Measurements from ENCODE around the gene NANS. TPM values are rescaled to one million over a fixed set of nuclear protein-coding genes. Genes with fewer than 3 reads are reported as not detected.
"Not testable (repeated sequence)": the region's sequence is repeated elsewhere in the genome, so short reads cannot be mapped to it uniquely, and the experiment has no call there.

NANS gene
- polyA plus RNA-seq, 1 experiment = 111 TPM

GRCh38 chr9:98070704-98071103, 14.2 kb downstream of the NANS start:
- DNase-seq (ENCODE audit: low read depth, low spot score) = no peak
- POLR2A ChIA-PET = no interaction called here
- Histone ChIP-seq H3K27ac (ENCODE audit: low read depth, low read length) (no peak overlapping the region), H3K9me3 (ENCODE audit: control insufficient read depth, insufficient read depth, low read length) (no peaks in the 10 kb centered on the region), H3K27me3 (ENCODE audit: control insufficient read depth, insufficient read depth, low read length) (no peaks in the 10 kb centered on the region), H3K4me3 (ENCODE audit: low read depth, low read length) (no peak overlapping the region)
- CTCF ChIA-PET = no interaction called here
- no peak for TF ChIP-seq CTCF (IDR thresholded peaks at IDR 0.05; ENCODE audit: low read depth, low read length)

GRCh38 chr9:98071737-98072136, 15.2 kb downstream of the NANS start:
- ChIA-PET POLR2A (no interaction called here), CTCF (interaction anchor here (1.0 to 1.4 kb wide), 3 partner anchors 14 to 149 kb away, joined by 3 read pairs; no protein-coding TSS in a partner anchor)

GRCh38 chr9:98074115-98074990, 17.8 kb downstream of the NANS start:
- ChIA-PET POLR2A (no interaction called here), CTCF (interaction anchor here (0.6 to 2.4 kb wide), 27 partner anchors 8 to 720 kb away, joined by 3 to 24 read pairs (median 4); partner anchors contain the start of genes TBC1D2 and TRIM14)
- Histone ChIP-seq H3K4me3 (ENCODE audit: low read depth, low read length) (no peak overlapping the region), H3K27ac (ENCODE audit: low read depth, low read length) (no peak overlapping the region), H3K27me3 (ENCODE audit: control insufficient read depth, insufficient read depth, low read length) (no peaks in the 10 kb centered on the region), H3K9me3 (ENCODE audit: control insufficient read depth, insufficient read depth, low read length) (no peaks in the 10 kb centered on the region)
- DNase-seq (ENCODE audit: low read depth, low spot score) = no peak
- TF ChIP-seq CTCF (IDR thresholded peaks at IDR 0.05; ENCODE audit: low read depth, low read length) = peak; percentile 96

More at GRCh38 chr9:98071737-98072136, 15.2 kb downstream of the NANS start:
- TF ChIP-seq CTCF (IDR thresholded peaks at IDR 0.05; ENCODE audit: low read depth, low read length) = no peak
- H3K4me3 ChIP-seq (ENCODE audit: low read depth, low read length) = no peak overlapping the region
- no peak for DNase-seq (ENCODE audit: low read depth, low spot score)
- no peaks in the 10 kb centered on the region for H3K9me3 ChIP-seq (ENCODE audit: control insufficient read depth, insufficient read depth, low read length)
- H3K27me3 ChIP-seq (ENCODE audit: control insufficient read depth, insufficient read depth, low read length) = no peaks in the 10 kb centered on the region
- H3K27ac ChIP-seq (ENCODE audit: low read depth, low read length) = no peak overlapping the region

GRCh38 chr9:98075332-98075805, 18.8 kb downstream of the NANS start:
- peak; percentile 26 for DNase-seq (ENCODE audit: low read depth, low spot score)
- Histone ChIP-seq H3K4me3 (ENCODE audit: low read depth, low read length) (no peak overlapping the region), H3K27me3 (ENCODE audit: control insufficient read depth, insufficient read depth, low read length) (no peaks in the 10 kb centered on the region), H3K9me3 (ENCODE audit: control insufficient read depth, insufficient read depth, low read length) (no peaks in the 10 kb centered on the region), H3K27ac (ENCODE audit: low read depth, low read length) (no peak overlapping the region)
- ChIA-PET CTCF (interaction anchor here (0.7 to 2.3 kb wide), 5 partner anchors 10 to 950 kb away, joined by 3 to 12 read pairs (median 3); no protein-coding TSS in a partner anchor), POLR2A (no interaction called here)
- no peak for TF ChIP-seq CTCF (IDR thresholded peaks at IDR 0.05; ENCODE audit: low read depth, low read length)

GRCh38 chr9:98076514-98076890, 20.0 kb downstream of the NANS start:
- H3K9me3 ChIP-seq (ENCODE audit: control insufficient read depth, insufficient read depth, low read length); POLR2A ChIA-PET; DNase-seq (ENCODE audit: low read depth, low spot score); H3K27ac ChIP-seq (ENCODE audit: low read depth, low read length); H3K4me3 ChIP-seq (ENCODE audit: low read depth, low read length); H3K27me3 ChIP-seq (ENCODE audit: control insufficient read depth, insufficient read depth, low read length): not testable (repeated sequence)
- CTCF ChIA-PET = interaction anchor here (1.0 kb wide), 2 partner anchors 154 to 188 kb away, joined by 3 read pairs; partner anchors contain the start of gene TRMO
